Left kidney (tissue), 8 donors: ENCODE data around the gene HOGA1. TPM values are rescaled to one million over a fixed set of nuclear protein-coding genes. Genes with fewer than 3 reads are reported as not detected.

ENCODE experiments used
- DNase-seq: peaks from one replicate; pipeline ENCODE4 v3.0.0-alpha.2; 2013
- long read RNA-seq, 8 donors: transcript quantifications; one replicate each; lab custom pipeline, GENCODE V29; 2026
- polyA plus RNA-seq: library from polyadenylated mRNA; unstranded; fragments of 120-200 nt; gene quantifications from one replicate; pipeline ENCODE4 v1.2.1, GENCODE V29; 2013; ENCODE audit not compliant: insufficient read length

Gene HOGA1
- 49.0 TPM for polyA plus RNA-seq
- long read RNA-seq, donor 1, partial matches to known transcripts, result 0 of 10 reads
- long read RNA-seq, donor 1, other reads (novel, unspliced or antisense), result 0 of 10 reads
- long read RNA-seq, donor 2, transcript HOGA1-203 (3 exons, 1,999 nt), result major isoform, 5 of 8 reads
- long read RNA-seq, donor 2, partial matches to known transcripts, result 0 of 8 reads
- long read RNA-seq, donor 2, other reads (novel, unspliced or antisense), result 0 of 8 reads
- long read RNA-seq, donor 3, partial matches to known transcripts, result 0 of 6 reads
- long read RNA-seq, donor 3, other reads (novel, unspliced or antisense), result 0 of 6 reads
- long read RNA-seq, donor 4, partial matches to known transcripts, result 0 of 1 reads
- long read RNA-seq, donor 4, other reads (novel, unspliced or antisense), result 0 of 1 reads
- long read RNA-seq, donor 5, transcript HOGA1-203 (3 exons, 1,999 nt), result minor isoform, 10 of 24 reads
- long read RNA-seq, donor 5, transcript HOGA1-202 (7 exons, 2,488 nt), result major isoform, 13 of 24 reads
- long read RNA-seq, donor 5, partial matches to known transcripts, result 0 of 24 reads
- long read RNA-seq, donor 5, other reads (novel, unspliced or antisense), result 0 of 24 reads
- long read RNA-seq, donor 6, transcript HOGA1-202 (7 exons, 2,488 nt), result major isoform, 8 of 13 reads
- long read RNA-seq, donor 6, partial matches to known transcripts, result 0 of 13 reads
- long read RNA-seq, donor 6, other reads (novel, unspliced or antisense), result 0 of 13 reads
- long read RNA-seq, donor 7, transcript HOGA1-203 (3 exons, 1,999 nt), result major isoform, 5 of 10 reads
- long read RNA-seq, donor 7, partial matches to known transcripts, result 0 of 10 reads
- long read RNA-seq, donor 7, other reads (novel, unspliced or antisense), result 0 of 10 reads
- long read RNA-seq, donor 8, partial matches to known transcripts, result 0 of 6 reads
- long read RNA-seq, donor 8, other reads (novel, unspliced or antisense), result 0 of 6 reads

DNA sequence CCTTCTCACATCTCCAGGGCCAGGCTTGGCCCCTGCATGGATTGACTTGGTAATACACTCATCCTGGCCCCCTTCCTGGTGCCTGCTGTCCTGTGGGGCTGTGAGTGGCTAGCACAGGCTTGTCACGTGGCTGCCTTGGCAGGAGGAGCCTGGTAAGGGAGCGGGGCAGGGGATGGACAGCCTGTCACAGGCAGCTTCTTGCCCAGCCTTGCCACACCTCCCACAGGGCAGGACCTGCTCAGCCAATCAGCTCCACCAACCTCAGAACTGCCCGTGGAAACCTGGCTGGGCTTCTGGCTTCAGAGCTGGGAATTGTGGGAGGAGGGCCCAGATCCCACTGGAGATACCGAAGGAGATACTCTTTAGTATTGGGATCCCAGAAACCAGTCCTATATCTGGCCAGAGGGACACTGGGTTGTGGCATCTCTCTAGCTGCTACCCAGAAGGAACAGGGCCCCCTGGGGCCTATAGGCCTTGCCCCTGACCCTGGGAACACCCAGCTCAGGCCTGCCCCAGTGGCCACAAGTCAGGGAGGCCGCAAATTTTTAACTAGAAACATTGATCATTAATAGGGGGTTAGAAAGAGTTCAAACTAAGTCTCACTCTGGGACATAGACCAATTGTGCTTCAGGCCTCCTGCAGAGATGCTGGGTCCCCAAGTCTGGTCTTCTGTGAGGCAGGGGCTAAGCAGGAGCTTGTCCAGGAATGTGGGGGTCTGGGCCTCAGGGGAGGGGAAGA is at the start of gene HOGA1:
Gene HOGA1, plus strand, starts transcription at position 330 of the 738 bp plus-strand sequence. Its CDS starts 315 bp downstream, at position 645.
- peak; percentile 52 for DNase-seq

- DNase-seq, result no peak
These were observed 49.3 kb upstream of the HOGA1 start for GRCh38 chr10:97534746-97535367.

DNA sequence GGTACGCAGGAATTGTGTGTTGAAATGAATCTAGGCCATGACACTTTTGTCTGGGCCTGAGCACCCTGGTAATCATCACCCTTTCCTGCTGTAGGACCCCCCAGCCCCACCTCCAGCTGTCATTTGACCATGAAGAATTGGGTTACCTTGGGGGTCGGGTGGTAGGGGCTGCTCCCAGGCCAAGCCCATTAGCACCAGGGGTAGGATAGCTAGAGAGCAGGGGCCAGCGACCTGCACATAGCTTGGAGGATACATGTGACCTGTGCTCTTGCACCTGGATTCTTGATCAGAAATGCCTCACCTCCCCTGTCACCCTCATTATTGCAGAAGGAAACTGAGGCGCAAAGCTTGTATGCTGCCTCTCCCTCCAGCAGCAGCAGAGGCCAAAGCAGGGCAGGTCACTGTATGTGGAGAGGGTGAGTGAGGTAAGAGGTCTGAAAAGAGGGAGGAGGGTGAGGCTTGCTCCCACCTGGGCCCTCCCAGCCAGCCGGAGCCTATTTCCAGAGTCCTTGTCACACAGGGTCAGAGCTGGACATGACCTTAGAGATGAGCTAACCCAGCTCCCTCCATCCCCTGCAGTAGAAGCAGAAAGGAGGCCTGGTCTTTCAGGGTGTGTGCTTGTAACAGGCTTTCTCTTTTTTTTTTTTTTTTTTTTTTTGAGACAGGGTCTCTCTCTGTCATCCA is 46.9 kb upstream of the HOGA1 start:
- DNase-seq, result no peak

DNA sequence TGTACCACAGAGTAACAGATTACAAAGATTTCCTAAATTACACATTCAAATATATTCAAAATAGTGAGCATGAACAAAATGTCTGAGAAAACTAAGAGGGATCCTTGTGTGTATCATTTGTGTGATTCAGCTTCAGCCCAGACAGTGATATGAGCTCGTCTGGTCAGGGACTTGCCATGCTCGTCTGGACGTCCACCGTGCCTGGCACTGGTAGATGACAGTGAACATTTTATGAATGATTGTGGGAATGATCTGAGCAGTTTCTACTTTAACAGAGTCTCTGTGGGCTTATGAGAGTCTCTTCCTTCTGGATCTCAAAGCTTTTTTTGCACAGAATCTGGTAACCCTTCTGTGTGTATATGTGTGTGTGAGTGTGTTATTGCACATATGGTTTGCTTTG is 45.8 kb upstream of the HOGA1 start:
- DNase-seq, result no peak

- no peak for DNase-seq
These were observed 45.4 kb upstream of the HOGA1 start for GRCh38 chr10:97538839-97539238.

GRCh38 chr10:97539523-97540200 is 44.5 kb upstream of the HOGA1 start:
- DNase-seq, result no peak

DNA sequence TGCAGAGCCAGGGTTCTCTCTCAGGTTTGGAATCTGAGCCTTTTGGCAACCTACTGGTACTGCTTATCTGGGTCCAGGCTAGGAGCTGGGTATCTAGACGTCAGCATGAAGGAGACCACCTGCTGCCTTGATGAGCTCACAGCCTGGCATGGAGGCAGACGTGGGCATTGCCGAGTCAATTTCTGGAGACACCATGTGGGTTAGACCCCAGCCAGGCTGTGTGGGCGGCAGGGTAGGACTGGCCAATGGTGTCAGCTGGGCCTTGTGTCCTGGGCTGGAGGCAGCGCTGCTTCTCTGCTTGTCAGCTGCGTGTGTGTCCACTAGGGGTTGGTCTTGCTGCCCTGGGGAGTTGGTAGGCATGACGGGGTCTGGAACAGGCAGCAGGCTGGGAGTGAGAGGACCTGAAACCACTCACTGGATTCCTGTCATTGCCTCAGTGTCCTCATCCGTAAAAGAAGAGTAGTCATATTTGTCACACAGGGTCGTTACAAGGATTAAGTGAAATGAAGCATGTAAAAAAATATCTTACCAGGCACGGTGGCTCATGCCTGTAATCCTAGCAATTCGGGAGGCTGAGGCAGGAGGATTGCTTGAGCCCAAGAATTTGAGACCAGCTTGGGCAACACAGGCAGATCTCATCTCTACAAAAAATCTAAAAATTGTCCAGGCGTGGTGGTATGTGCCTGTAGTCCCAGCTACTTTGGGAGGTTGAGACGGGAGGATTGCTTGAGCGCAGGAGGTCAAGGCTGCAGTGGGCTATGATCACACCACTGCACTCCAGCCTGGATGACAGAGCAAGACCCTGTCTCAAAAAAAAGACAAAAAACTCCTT is 43.3 kb upstream of the HOGA1 start:
- no peak for DNase-seq

DNA sequence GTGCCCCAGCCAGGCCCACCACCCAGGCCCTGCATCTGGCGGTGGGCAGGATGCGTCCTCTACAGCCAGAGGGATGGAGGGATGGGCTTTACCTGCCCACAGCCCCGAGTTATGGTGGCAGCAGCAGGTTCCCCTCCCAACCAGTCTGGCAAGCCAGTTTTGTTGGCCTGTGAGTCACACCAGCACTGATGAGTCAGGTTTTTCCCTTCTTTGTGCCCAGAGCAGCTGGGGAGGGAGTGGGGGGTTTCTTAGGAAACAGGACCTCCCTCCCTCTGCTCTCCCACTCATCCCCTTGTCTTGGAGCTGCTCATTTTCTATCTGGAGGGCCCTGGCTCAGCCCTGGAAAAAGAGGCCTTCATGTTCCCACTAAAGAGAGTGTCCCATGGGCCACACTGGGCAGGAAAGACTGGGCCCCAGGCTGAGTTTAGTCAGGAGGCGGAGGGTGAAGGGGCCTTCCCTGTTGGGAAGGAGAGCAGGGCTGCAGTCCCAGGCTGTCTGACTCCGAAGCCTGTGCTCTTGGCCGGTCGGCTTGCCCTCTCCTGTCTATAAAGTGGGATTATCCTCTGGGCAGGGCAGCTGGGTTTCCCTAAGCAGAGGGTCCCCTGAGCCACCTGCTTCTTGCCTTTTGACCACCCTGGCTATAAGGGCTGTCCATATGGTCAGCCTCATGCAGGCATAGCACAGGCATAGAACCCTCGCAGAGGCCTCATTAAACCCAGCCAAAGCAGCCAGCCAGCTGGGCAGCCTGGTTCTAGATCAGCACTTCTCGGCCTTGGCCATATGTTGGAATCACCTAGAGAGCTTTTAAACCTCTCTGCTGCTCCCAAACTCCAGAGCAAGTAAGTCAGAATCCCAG is 41.8 kb upstream of the HOGA1 start:
- DNase-seq, result no peak

DNA sequence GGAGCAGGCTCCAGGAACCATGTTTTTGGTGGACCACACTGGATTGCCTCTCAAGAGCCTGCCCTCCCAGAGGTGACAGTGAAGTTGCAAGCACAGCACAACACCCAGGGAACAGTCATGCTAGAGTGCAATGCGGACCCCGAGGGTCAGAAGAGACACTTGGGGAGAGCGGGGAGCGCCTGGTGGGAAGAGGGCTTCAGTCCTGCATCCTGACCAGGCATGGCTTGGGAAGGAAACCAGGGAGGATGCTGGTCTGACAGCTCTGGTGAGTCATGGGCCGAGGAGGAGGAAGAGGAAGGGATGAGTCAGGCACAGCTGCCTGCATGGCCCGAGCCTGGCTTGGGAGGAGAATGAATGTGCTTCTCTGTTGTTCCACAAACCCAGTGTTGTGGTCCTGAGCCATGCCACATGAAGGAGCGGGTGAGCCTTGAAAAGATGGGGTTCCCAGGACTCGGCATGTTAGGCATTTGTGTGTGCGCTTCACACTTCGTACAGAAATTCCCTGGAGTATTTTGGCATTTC is 41.1 kb upstream of the HOGA1 start:
- DNase-seq, result no peak

- no peak for DNase-seq
These were observed 37.5 kb upstream of the HOGA1 start for GRCh38 chr10:97546456-97547270.

GRCh38 chr10:97547271-97547600 is 37.0 kb upstream of the HOGA1 start:
- DNase-seq, result no peak

DNA sequence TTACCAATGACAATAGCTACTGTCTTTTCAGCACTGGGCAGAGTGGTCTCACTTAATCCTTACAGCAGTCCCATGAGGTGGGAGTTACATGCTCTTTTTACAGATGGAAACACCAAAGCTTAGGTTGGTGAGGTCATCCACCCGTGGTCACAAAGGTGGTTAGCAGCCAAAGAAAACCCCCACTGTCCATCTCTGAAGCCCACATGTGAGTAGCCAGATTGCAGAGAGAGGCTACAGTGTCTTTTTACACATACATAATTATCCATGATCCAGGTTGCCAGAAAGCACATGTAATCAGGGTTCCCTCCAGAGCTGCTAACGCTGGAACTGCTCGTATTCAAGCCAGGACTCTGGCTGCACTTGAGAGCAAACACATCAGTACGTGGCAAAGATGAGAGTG is 36.2 kb upstream of the HOGA1 start:
- no peak for DNase-seq

- DNase-seq, result no peak
These were observed 35.2 kb upstream of the HOGA1 start for GRCh38 chr10:97548828-97549455.

DNA sequence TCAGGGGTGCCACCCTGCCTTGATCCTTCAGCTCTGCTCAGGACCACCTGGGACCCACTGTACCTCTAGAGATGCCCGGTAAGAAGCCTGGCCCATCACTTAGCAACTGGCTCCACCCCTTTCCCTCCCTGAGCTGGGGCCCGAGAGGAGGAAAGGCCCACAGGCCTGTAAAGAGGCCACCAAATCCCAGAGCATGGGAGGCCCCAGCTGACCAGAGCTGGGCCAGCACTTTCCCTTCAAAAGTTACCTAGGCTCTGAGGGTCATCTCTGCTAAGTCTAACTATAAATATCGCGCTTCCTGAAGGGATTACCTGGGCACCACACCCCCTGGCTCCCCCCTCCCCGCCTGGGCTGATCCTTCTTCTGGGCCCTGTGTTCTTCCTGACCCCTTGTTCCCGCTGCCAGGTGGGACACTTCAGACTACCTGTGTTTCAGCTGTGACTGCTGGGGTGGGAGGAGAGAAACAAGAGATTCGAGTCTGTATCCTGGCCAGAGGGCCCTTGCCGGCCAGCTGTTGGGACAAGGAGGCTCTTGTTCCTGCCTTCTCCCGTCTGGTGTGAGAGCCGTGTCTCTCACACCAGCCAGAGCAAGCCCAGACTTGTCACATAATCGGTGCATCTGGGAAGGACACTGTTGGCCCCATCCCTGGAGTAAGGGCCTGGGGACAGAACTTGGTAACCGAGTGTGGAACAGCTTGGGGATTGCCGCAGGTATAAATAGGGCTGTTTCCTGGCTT is 34.4 kb upstream of the HOGA1 start:
- no peak for DNase-seq

DNA sequence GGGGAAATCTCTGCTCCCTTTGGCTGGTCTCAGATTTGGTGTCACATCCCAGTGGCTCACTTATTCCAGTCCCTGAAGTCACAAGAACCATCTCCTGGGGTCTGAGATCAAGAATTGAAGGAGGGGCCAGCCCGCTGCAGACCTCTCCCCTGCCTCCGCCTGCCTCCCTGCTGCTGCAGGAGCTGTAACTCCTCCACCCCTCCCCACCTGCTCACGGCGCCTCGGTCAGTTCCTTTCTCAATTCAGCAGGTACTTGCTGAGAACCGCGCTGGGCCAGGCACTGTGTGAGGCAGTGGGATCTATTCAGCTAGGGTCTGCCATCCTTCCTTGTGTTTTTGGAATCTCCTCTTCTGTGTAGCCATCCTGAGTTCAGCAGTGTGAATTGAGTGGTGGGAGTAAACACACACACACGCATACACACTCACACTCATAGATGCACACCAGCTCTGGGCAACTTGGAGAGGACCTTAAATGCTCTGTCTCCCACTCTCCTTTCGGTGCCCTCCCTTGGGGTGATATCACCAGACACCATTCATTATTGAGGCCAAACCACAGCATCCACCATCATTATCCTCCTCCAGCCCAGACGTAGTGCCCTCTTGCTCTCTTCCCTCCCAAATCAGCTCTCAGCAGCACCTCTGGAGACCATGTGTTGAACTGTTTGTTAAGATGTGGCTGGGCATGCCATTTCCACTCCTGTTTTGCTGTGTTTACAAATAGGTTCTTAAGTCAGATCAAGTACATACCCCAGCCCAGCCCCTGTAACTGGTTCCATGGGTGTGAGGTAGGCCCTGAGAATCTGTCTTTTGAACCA is 33.6 kb upstream of the HOGA1 start:
- no peak for DNase-seq
